MG63 (cell line): Measurements from ENCODE around the gene CWC27. TPM values are rescaled to one million over a fixed set of nuclear protein-coding genes. Genes with fewer than 3 reads are reported as not detected.
A peak's percentile ranks its signal among the peaks of the same experiment; 100 is the strongest.

Experiments used
- DNase-seq: peaks from one replicate; pipeline ENCODE4 v3.0.0-alpha.2; 2020
- H3K27me3 ChIP-seq: fragments of 250-450 bp; sonication (Bioruptor Pico); 2 replicates; pipeline ENCODE4 v1.5.1; 2020; ENCODE audit warnings: mild to moderate bottlenecking, moderate library complexity
- H3K36me3 ChIP-seq: fragments of 250-450 bp; sonication (Bioruptor Pico); 2 replicates; pipeline ENCODE4 v1.5.1; 2020; ENCODE audit warnings: mild to moderate bottlenecking, moderate library complexity
- H3K4me3 ChIP-seq: fragments of 250-450 bp; sonication (Bioruptor Pico); 2 replicates; pipeline ENCODE4 v1.5.1; 2020; ENCODE audit warnings: mild to moderate bottlenecking, moderate library complexity
- H3K9me3 ChIP-seq: fragments of 250-450 bp; sonication (Bioruptor Pico); 2 replicates; pipeline ENCODE4 v1.5.1; 2020; ENCODE audit warnings: mild to moderate bottlenecking, moderate library complexity
- total RNA-seq: library from RNA; depleted of rRNA; stranded (reverse); fragments of >200 nt; shearing (Covaris generic); gene quantifications from 2 replicates; pipeline ENCODE4 v1.2.3, GENCODE V29; 2014; ENCODE audit warnings: low replicate concordance

The CWC27 gene
- total RNA-seq, 1 experiment from 2014 or later = 12.3 TPM

GRCh38 chr5:64969578-64969977 lies 200.8 kb downstream of the CWC27 start:
- H3K9me3 ChIP-seq = peaks cover 6% of the 10 kb centered on the region
- DNase-seq = no peak
- H3K4me3 ChIP-seq = no peak overlapping the region
- no peaks in the 10 kb centered on the region for H3K27me3 ChIP-seq
- peaks cover 4% of the 10 kb centered on the region; the same call in 1 of the 2 replicates for H3K36me3 ChIP-seq

GRCh38 chr5:64971513-64971912 lies 202.8 kb downstream of the CWC27 start:
- H3K4me3 ChIP-seq = no peak overlapping the region
- no peaks in the 10 kb centered on the region for H3K27me3 ChIP-seq
- no peaks in the 10 kb centered on the region; the same call in 1 of the 2 replicates for H3K36me3 ChIP-seq
- no peak for DNase-seq
- H3K9me3 ChIP-seq = no peaks in the 10 kb centered on the region; the same call in 1 of the 2 replicates

DNA sequence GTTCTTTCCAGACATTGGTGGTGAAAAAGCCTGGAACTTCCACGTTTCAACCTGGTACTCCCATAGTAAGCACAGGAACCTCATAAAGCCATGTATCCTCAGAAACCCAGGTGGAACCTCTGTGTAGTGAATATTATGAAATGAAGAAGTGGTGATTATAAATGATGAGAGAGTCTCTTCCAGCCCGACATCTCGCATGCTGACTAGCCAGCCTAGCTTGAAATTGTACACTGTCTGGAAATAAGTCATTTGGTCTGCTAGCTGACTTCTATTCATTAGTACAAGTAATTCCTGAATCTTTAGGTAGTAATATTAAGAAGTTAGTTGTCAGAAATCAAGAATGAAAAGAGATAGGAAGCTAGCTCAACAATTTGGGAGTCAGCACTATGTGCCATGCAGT lies 203.3 kb downstream of the CWC27 start:
- Histone ChIP-seq H3K4me3 (no peak overlapping the region), H3K9me3 (no peaks in the 10 kb centered on the region; the same call in 1 of the 2 replicates), H3K36me3 (no peaks in the 10 kb centered on the region; the same call in 1 of the 2 replicates), H3K27me3 (no peaks in the 10 kb centered on the region)
- no peak for DNase-seq

DNA sequence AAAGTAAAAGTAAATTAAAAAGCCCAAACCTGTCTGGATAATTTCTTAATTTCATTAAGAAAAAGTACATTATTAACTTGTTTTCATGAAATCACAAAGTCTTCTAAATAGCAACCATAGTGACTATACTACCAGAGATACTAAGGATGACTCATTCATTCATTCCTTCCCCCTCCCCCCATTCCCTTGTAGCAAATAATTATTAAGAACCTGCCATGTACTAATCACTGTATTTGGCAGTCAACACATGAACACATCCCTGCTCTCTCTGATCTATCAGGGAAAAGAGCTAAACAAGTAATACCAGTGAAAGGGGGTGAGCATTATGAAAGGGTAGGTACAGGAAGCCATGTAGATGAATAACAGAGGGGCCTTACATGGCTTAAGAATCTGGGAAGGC lies 203.9 kb downstream of the CWC27 start:
- Histone ChIP-seq H3K9me3 (no peaks in the 10 kb centered on the region; the same call in 1 of the 2 replicates), H3K4me3 (no peak overlapping the region), H3K36me3 (no peaks in the 10 kb centered on the region; the same call in 1 of the 2 replicates), H3K27me3 (no peaks in the 10 kb centered on the region)
- DNase-seq = no peak

GRCh38 chr5:64973215-64973614 lies 204.5 kb downstream of the CWC27 start:
- Histone ChIP-seq H3K36me3 (peaks cover 2% of the 10 kb centered on the region; the same call in 1 of the 2 replicates), H3K9me3 (no peaks in the 10 kb centered on the region; the same call in 1 of the 2 replicates), H3K27me3 (no peaks in the 10 kb centered on the region), H3K4me3 (no peak overlapping the region)
- no peak for DNase-seq

GRCh38 chr5:64977779-64978178 lies 209.0 kb downstream of the CWC27 start:
- peak; percentile 32 for DNase-seq
- Histone ChIP-seq H3K9me3 (no peaks in the 10 kb centered on the region; the same call in 1 of the 2 replicates), H3K4me3 (no peak overlapping the region), H3K36me3 (peaks cover 2% of the 10 kb centered on the region; the same call in 1 of the 2 replicates), H3K27me3 (no peaks in the 10 kb centered on the region)

DNA sequence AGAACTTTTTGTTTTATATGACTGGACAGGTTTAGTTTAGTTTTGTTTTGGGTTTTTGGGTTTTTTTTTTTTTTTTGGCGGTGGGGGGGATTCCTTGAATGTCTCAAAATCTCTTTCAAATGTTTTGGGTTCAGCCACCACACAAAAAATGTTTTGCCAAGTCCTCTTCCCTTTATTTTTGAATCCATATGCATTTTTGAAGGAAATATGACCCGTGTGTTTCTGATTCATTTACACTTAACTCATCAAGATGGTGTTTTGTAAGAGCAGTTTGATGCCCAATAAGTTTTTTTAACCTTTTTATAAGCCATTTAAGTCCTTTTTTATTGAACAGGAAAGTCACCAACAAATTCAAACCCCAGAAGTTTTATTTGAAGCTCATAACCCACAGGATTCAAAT lies 209.8 kb downstream of the CWC27 start:
- Histone ChIP-seq H3K36me3 (peaks cover 2% of the 10 kb centered on the region; the same call in 1 of the 2 replicates), H3K27me3 (no peaks in the 10 kb centered on the region), H3K4me3 (no peak overlapping the region), H3K9me3 (no peaks in the 10 kb centered on the region; the same call in 1 of the 2 replicates)
- no peak for DNase-seq

- Histone ChIP-seq H3K9me3 (no peaks in the 10 kb centered on the region; the same call in 1 of the 2 replicates), H3K36me3 (peaks cover 2% of the 10 kb centered on the region; the same call in 1 of the 2 replicates), H3K27me3 (no peaks in the 10 kb centered on the region), H3K4me3 (no peak overlapping the region)
- no peak for DNase-seq
Measured at GRCh38 chr5:64979531-64979930, 210.8 kb downstream of the CWC27 start.

- Histone ChIP-seq H3K9me3 (no peaks in the 10 kb centered on the region; the same call in 1 of the 2 replicates), H3K27me3 (no peaks in the 10 kb centered on the region), H3K4me3 (no peak overlapping the region), H3K36me3 (peaks cover 2% of the 10 kb centered on the region; the same call in 1 of the 2 replicates)
- DNase-seq = no peak
Measured at GRCh38 chr5:64980176-64980575, 211.4 kb downstream of the CWC27 start.

- H3K27me3 ChIP-seq = no peaks in the 10 kb centered on the region
- peaks cover 13% of the 10 kb centered on the region for H3K9me3 ChIP-seq
- DNase-seq = no peak
- no peak overlapping the region for H3K4me3 ChIP-seq
- H3K36me3 ChIP-seq = peaks cover 4% of the 10 kb centered on the region; the same call in 1 of the 2 replicates
Measured at GRCh38 chr5:64987768-64988167, 219.0 kb downstream of the CWC27 start.

DNA sequence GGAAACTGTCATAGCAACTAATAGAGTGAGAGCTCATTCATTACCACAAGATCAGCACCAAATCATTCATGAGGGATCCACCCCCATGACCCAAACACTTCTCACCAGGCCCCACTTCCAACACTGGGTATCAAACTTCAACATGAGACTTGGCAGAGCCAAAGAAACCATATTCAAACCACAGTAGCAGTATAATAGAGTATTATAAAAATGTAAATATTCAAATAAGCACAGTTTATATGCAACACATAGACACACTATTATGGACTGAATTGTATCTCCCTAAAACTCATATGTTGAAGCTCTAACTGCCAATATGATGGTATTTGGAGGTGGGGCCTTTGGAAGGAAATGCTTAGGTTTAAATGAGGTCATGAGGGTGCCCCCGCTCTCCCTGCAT lies 240.5 kb downstream of the CWC27 start:
- Histone ChIP-seq H3K9me3 (0 out of 2 replicates have a peak, but pooled peaks cover 3% of the 10 kb centered on the region), H3K27me3 (no peaks in the 10 kb centered on the region), H3K36me3 (peaks cover 6% of the 10 kb centered on the region), H3K4me3 (no peak overlapping the region)
- DNase-seq = no peak

DNA sequence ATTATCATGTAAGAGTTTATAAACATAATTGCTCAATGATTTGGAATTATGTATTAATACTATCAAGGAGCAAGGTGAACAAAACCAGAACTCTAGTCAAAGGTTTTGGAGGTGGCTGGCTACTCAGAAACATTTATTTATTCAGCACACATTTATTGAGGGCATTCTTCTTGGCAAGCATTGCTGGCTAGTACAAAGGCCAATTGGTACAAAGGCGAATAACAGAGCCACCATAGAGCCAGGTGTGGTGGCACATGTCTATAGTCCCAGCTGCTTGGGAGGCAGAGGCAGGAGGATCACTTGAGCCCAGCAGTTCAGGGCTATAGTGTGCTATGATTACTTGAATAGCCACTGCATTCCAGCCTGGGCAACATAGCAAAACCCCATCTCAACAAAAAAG lies 242.1 kb downstream of the CWC27 start:
- Histone ChIP-seq H3K27me3 (no peaks in the 10 kb centered on the region), H3K4me3 (no peak overlapping the region), H3K9me3 (no peaks in the 10 kb centered on the region), H3K36me3 (peaks cover 6% of the 10 kb centered on the region)
- DNase-seq = no peak

DNA sequence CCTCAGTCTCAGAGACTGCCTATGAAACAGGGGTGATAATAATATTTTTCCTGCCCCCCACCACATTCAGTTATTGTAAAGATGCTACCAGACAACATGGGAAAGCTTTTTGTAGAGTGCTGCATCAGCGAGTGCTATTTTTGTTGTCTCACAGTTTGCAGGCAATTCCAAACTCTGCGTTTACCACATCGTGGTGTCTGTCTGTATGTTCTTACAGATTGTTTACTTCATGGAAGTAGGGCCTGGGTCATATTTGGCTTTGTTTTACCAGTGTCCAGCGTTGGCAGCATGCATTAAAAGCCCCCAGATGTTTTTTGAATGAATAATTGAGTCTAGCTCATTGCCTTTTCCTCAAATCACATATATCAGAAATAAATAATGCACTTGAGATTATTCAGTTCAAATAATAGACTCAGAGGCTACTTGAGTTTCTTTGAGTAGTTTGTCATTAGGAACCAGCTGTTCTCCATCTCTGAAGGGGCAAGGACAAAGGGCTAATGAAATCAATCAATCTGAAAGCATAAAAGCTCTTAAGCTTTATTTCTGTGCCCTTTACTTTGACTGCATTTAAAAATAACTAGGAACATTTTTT lies 243.7 kb downstream of the CWC27 start:
- H3K4me3 ChIP-seq = no peak overlapping the region
- DNase-seq = no peak
- peaks cover 6% of the 10 kb centered on the region for H3K36me3 ChIP-seq
- no peaks in the 10 kb centered on the region for H3K9me3 ChIP-seq
- no peaks in the 10 kb centered on the region for H3K27me3 ChIP-seq

DNA sequence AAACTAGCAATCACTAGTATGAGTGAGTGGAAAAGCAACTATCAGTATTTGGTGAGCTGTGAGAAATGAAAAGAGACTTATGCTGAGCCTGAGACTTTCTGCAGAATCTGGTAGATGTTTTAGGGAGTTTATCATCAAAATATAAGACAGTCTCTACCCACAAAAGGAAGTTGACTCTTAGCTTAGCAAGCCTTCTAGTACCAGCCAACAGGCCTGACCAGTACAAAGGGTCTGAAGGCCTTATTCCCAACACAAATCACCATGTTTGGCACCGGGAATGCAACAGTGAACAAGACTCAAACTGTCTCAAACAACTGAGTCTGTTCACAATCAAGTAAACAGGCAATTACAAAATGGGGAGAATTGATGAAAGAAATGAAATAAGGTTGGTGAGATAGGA lies 244.4 kb downstream of the CWC27 start:
- Histone ChIP-seq H3K4me3 (no peak overlapping the region), H3K36me3 (peaks cover 3% of the 10 kb centered on the region), H3K9me3 (no peaks in the 10 kb centered on the region), H3K27me3 (no peaks in the 10 kb centered on the region)
- no peak for DNase-seq

- H3K4me3 ChIP-seq = no peak overlapping the region
- no peaks in the 10 kb centered on the region for H3K9me3 ChIP-seq
- DNase-seq = no peak
- H3K27me3 ChIP-seq = no peaks in the 10 kb centered on the region
- H3K36me3 ChIP-seq = no peaks in the 10 kb centered on the region
Measured at GRCh38 chr5:65014769-65015168, 246.0 kb downstream of the CWC27 start.

DNA sequence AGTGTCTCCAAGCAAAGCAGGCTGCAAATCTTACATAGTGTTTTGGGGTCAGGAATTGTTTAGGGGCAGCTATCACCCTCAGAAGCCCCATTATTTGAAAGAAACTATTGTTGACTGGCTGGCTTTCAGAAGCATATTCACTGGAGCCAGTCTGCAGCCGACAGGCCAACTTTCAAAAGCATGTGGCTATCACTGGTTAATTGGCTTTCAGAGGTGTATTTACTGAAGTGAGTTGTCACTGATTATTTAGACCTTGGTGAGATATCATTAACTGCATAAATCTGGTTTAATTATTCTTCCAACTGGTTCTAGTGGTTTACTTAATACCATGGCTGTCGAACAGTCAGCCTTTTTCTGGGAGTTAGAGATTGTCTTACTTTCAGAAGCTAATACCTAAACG lies 247.0 kb downstream of the CWC27 start:
- DNase-seq = no peak
- Histone ChIP-seq H3K27me3 (no peaks in the 10 kb centered on the region), H3K9me3 (no peaks in the 10 kb centered on the region), H3K36me3 (no peaks in the 10 kb centered on the region), H3K4me3 (no peak overlapping the region)

DNA sequence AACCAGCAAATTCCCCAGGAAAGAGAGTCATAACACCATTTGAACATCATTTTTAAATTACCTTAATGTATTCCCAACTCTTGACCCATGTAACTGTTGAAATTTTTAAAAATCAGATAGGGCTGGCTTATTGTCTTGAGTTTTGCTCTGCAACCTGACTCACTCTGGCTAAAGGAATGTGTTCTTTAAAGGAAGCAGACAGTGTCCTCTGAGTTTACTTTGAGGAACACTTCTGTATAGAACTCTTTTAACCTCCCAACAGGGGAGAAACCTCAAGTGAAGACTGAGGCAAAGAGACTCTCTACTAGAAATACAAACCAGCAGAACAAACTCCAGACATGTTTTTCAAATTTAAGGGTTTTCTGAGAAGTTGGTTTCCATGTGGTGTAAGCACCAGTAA lies 248.9 kb downstream of the CWC27 start:
- Histone ChIP-seq H3K4me3 (no peak overlapping the region), H3K27me3 (no peaks in the 10 kb centered on the region), H3K9me3 (no peaks in the 10 kb centered on the region), H3K36me3 (no peaks in the 10 kb centered on the region)
- DNase-seq = no peak

DNA sequence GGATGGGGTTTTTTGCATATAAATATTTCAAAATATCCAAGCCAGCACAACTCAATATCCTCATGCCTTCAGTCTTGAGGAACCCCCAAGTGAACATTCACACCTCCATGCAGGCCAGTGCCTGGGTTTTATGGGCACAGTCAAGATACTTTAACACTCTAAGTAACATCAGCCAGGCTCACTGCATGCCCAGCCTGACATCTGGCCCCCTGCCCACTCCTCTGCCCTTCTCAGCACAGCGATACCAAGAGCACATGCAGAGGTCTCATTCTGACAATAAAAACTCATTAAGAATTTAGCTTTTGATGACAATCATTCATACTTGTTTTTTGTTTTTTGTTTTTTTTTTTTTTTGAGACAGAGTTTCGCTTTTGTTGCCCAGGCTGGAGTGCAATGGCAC lies 250.0 kb downstream of the CWC27 start:
- DNase-seq = no peak
- H3K36me3 ChIP-seq = no peaks in the 10 kb centered on the region
- H3K27me3 ChIP-seq = no peaks in the 10 kb centered on the region
- no peak overlapping the region for H3K4me3 ChIP-seq
- H3K9me3 ChIP-seq = no peaks in the 10 kb centered on the region
